Measurements from ENCODE around the gene ITGA2B. TPM values are rescaled to one million over a fixed set of nuclear protein-coding genes. Genes with fewer than 3 reads are reported as not detected.

ITGA2B gene
- total RNA-seq, 2 donors from 2014 or later: 0.33 to 1.8 TPM

GRCh38 chr17:44414394-44415155 is 25.1 kb upstream of the ITGA2B start:
- no peaks in the 10 kb centered on the region for H3K36me3 ChIP-seq (replicated peaks in 1 of 2; ENCODE audit: insufficient read depth in 1 of 2, low read depth in 2 of 2)
- no peaks in the 10 kb centered on the region for H3K27me3 ChIP-seq
- intact Hi-C loops (cut with DNase I): no loop called here
- no peak overlapping the region for H3K27ac ChIP-seq
- H3K4me1 ChIP-seq: peaks cover 6% of the 10 kb centered on the region
- DNase-seq (no peak), ATAC-seq (no peak)
- no peak overlapping the region for H3K4me3 ChIP-seq
- 96 to 100% methylated on average over 1 of the region's 1 CpG for WGBS, 2 donors
- H3K9me3 ChIP-seq: no peaks in the 10 kb centered on the region
- TF ChIP-seq POLR2A (IDR thresholded peaks at IDR 0.05) (no peak), CTCF (IDR thresholded peaks at IDR 0.05) (no peak)

GRCh38 chr17:44409309-44410028 is 20.0 kb upstream of the ITGA2B start:
- no peak for TF ChIP-seq POLR2A (IDR thresholded peaks at IDR 0.05)
- peak in 3 of 7 experiments; percentile 7 to 12 (median 12) for TF ChIP-seq CTCF (IDR thresholded peaks at IDR 0.05)

GRCh38 chr17:44408786-44409185 is 19.3 kb upstream of the ITGA2B start:
- Histone ChIP-seq H3K4me1 (no peaks in the 10 kb centered on the region), H3K9me3 (no peaks in the 10 kb centered on the region), H3K4me3 (no peak overlapping the region), H3K36me3 (replicated peaks in 1 of 2; ENCODE audit: insufficient read depth in 1 of 2, low read depth in 2 of 2) (no peaks in the 10 kb centered on the region), H3K27ac (no peak overlapping the region), H3K27me3 (no peaks in the 10 kb centered on the region)
- TF ChIP-seq POLR2A (IDR thresholded peaks at IDR 0.05): no peak
- no peak for TF ChIP-seq CTCF (IDR thresholded peaks at IDR 0.05)
- WGBS, 2 donors: 93 to 94% methylated on average over 4 of the region's 4 CpGs
- intact Hi-C loops (cut with DNase I): no loop called here
- DNase-seq (no peak), ATAC-seq (no peak)

More at GRCh38 chr17:44409309-44410028, 20.0 kb upstream of the ITGA2B start:
- Histone ChIP-seq H3K27me3 (no peaks in the 10 kb centered on the region), H3K4me3 (no peak overlapping the region), H3K4me1 (no peaks in the 10 kb centered on the region), H3K9me3 (no peaks in the 10 kb centered on the region), H3K27ac (no peak overlapping the region), H3K36me3 (replicated peaks in 1 of 2; ENCODE audit: insufficient read depth in 1 of 2, low read depth in 2 of 2) (no peaks in the 10 kb centered on the region)
- DNase-seq: no peak
- intact Hi-C loops (cut with DNase I): no loop called here
- no peak for ATAC-seq
- 55 to 62% methylated on average over 6 to 7 of the region's 7 CpGs for WGBS, 2 donors

GRCh38 chr17:44402564-44403172 is 13.2 kb upstream of the ITGA2B start:
- H3K27me3 ChIP-seq: no peaks in the 10 kb centered on the region
- H3K4me1 ChIP-seq: no peaks in the 10 kb centered on the region
- ATAC-seq (no peak), DNase-seq (no peak)
- intact Hi-C loops (cut with DNase I): no loop called here
- H3K4me3 ChIP-seq: no peak overlapping the region
- no peaks in the 10 kb centered on the region for H3K9me3 ChIP-seq
- WGBS, 2 donors: 91 to 93% methylated on average over 3 to 5 of the region's 5 CpGs
- H3K27ac ChIP-seq: no peak overlapping the region
- TF ChIP-seq CTCF (IDR thresholded peaks at IDR 0.05) (no peak), POLR2A (IDR thresholded peaks at IDR 0.05) (no peak)
- peaks cover 8 to 11% of the 10 kb centered on the region in 2 donors for H3K36me3 ChIP-seq (replicated peaks in 1 of 2; ENCODE audit: insufficient read depth in 1 of 2, low read depth in 2 of 2)
